HCT116 (cell line): ENCODE data around the gene NFX1. TPM values are rescaled to one million over a fixed set of nuclear protein-coding genes. Genes with fewer than 3 reads are reported as not detected.

Experiments
- ATAC-seq: fragments of 200-7000 bp; cut with Tn5 transposase; 2 replicates; pipeline ENCODE4 v1.9.1; 2020; ENCODE audit warnings: mild to moderate bottlenecking, moderate library complexity
- BruUV-seq: library from RNA; stranded (reverse); fragments of 400-500 nt; replicated peaks from 2 replicates; lab custom pipeline; 2021; lab: Mats Ljungman, UMichigan
- CTCF ChIA-PET: fragments of 300-600 bp; sonication (Branson Sonifier 250); formaldehyde crosslinking; loops from one replicate; lab custom pipeline; 2021; ENCODE audit warnings: antibody characterized with exemption; lab: Charles Lee
- POLR2A ChIA-PET: fragments of 300-600, 350-600 bp; sonication (Branson Sonifier 250); formaldehyde crosslinking; loops from one replicate; lab custom pipeline; 2021; ENCODE audit warnings: antibody characterized with exemption; lab: Charles Lee
- RAD21 ChIA-PET, 2 experiments: fragments of 300-600 bp; sonication (Branson Sonifier 250); formaldehyde crosslinking; loops; one replicate each; lab custom pipeline; 2023; ENCODE audit warnings: low total read pairs in 2 of 2; ENCODE audit not compliant: uncharacterized antibody in 2 of 2, unreplicated experiment in 2 of 2, low non-redundant PET in 1 of 2; lab: Charles Lee
- DNase-seq: peaks from one replicate; pipeline ENCODE4 v3.0.0-alpha.2; 2010; ENCODE audit warnings: low read depth, low spot score
- H2AFZ ChIP-seq: fragments of 200-600 bp; shearing (Covaris generic), sonication (generic); 2 replicates; pipeline ENCODE4 v1.6.1; 2017; ENCODE audit warnings: low read depth, mixed run types, mixed read lengths, antibody characterized with exemption, low read length; ENCODE audit not compliant: poor library complexity, severe bottlenecking
- H3K27ac ChIP-seq: 2 replicates; pipeline ENCODE4 v1.5.1; 2012; ENCODE audit warnings: low read depth, low read length
- H3K27me3 ChIP-seq: fragments of 200-600 bp; sonication (generic); 2 replicates; pipeline ENCODE4 v1.6.1; 2016; ENCODE audit warnings: mixed run types, low read length, mixed read lengths; ENCODE audit not compliant: insufficient read depth
- H3K36me3 ChIP-seq, 2 experiments: fragments of 200-500 bp in 1 of 2; fragments of 200-600 bp in 1 of 2; sonication (Bioruptor generic) in 1 of 2; sonication (generic) in 1 of 2; 2 replicates each; pipeline versions ENCODE4 v1.5.1 to v1.6.1; 2014 to 2016; ENCODE audit warnings: low read length in 2 of 2, inconsistent platforms in 1 of 2, mixed read lengths in 1 of 2, mixed run types in 1 of 2; ENCODE audit not compliant: insufficient read depth in 2 of 2, control insufficient read depth in 1 of 2
- H3K4me1 ChIP-seq, 2 experiments: fragments of 200-600 bp in 1 of 2; sonication (generic) in 1 of 2; 2 replicates each; pipeline versions ENCODE4 v1.5.1 to v1.6.1; 2012 to 2017; ENCODE audit warnings: low read length in 2 of 2, inconsistent platforms in 1 of 2, mild to moderate bottlenecking in 1 of 2, mixed read lengths in 1 of 2, mixed run types in 1 of 2, moderate library complexity in 1 of 2; ENCODE audit not compliant: insufficient read depth in 2 of 2, control insufficient read depth in 1 of 2
- H3K4me2 ChIP-seq: fragments of 200-600 bp; sonication (generic); 2 replicates; pipeline ENCODE4 v1.6.1; 2017; ENCODE audit warnings: mixed run types, low read length, mixed read lengths
- H3K4me3 ChIP-seq, 2 experiments: fragments of 200-600 bp in 1 of 2; sonication (generic) in 1 of 2; replicated peaks in 1 of 2; 2 replicates each; pipeline ENCODE4 v1.5.1; 2011 to 2016; ENCODE audit warnings: low read length in 2 of 2, control low read depth in 1 of 2, low read depth in 1 of 2, mild to moderate bottlenecking in 1 of 2, mixed read lengths in 1 of 2, mixed run types in 1 of 2
- H3K79me2 ChIP-seq: fragments of 200-600 bp; sonication (generic); 2 replicates; pipeline ENCODE4 v1.6.1; 2017; ENCODE audit warnings: mild to moderate bottlenecking, mixed run types, low read length, moderate library complexity, mixed read lengths; ENCODE audit not compliant: insufficient read depth
- H3K9ac ChIP-seq: fragments of 200-600 bp; sonication (generic); 2 replicates; pipeline ENCODE4 v1.6.1; 2016; ENCODE audit warnings: low read length, mixed read lengths
- H3K9me2 ChIP-seq: fragments of 200-600 bp; sonication (generic), shearing (Covaris generic); 2 replicates; pipeline ENCODE4 v1.6.1; 2017; ENCODE audit warnings: mixed run types, mild to moderate bottlenecking, moderate library complexity; ENCODE audit not compliant: insufficient read depth
- H3K9me3 ChIP-seq, 2 experiments: fragments of 200-500 bp in 1 of 2; fragments of 200-600 bp in 1 of 2; sonication (Bioruptor generic) in 1 of 2; sonication (generic) in 1 of 2; 2 replicates each; pipeline ENCODE4 v1.6.1; 2014 to 2017; ENCODE audit warnings: low read length in 2 of 2, mixed read lengths in 2 of 2, inconsistent platforms in 1 of 2, low read depth in 1 of 2, mild to moderate bottlenecking in 1 of 2, mixed run types in 1 of 2, moderate library complexity in 1 of 2; ENCODE audit not compliant: control insufficient read depth in 1 of 2, insufficient read depth in 1 of 2
- H4K20me1 ChIP-seq: fragments of 200-600 bp; sonication (generic), shearing (Covaris generic); 2 replicates; pipeline ENCODE4 v1.6.1; 2017; ENCODE audit warnings: mixed run types, mild to moderate bottlenecking, moderate library complexity; ENCODE audit not compliant: insufficient read depth
- ATF3 ChIP-seq: IDR thresholded peaks from 2 replicates; pipeline ENCODE4 v1.6.1; 2012
- CTCF ChIP-seq, 3 experiments: fragments of 200-600 bp in 1 of 3; sonication (generic) in 1 of 3; IDR thresholded peaks in 2 of 3; conservative IDR thresholded peaks in 1 of 3; 2 replicates each; pipeline ENCODE4 v1.5.1; 2012 to 2017; ENCODE audit warnings: low read depth in 2 of 3, low read length in 2 of 3, antibody characterized with exemption in 1 of 3, borderline replicate concordance in 1 of 3, control low read depth in 1 of 3, mild to moderate bottlenecking in 1 of 3, mixed read lengths in 1 of 3, mixed run types in 1 of 3, moderate library complexity in 1 of 3; ENCODE audit not compliant: insufficient read depth in 1 of 3
- ELF1 ChIP-seq: IDR thresholded peaks from 2 replicates; pipeline ENCODE4 v1.6.1; 2012; ENCODE audit warnings: low read depth, borderline replicate concordance
- EZH2 ChIP-seq: fragments of 200-600 bp; sonication (generic); IDR thresholded peaks from 2 replicates; pipeline ENCODE4 v1.6.1; 2017; ENCODE audit warnings: antibody characterized with exemption, mixed run types
- EZH2phosphoT487 ChIP-seq: fragments of 200-600 bp; IDR thresholded peaks from 2 replicates; pipeline ENCODE4 v1.6.1; 2018; ENCODE audit warnings: antibody characterized with exemption, borderline replicate concordance
- JUND ChIP-seq: IDR thresholded peaks from 2 replicates; pipeline ENCODE4 v1.6.1; 2012
- MAX ChIP-seq: IDR thresholded peaks from 2 replicates; pipeline ENCODE4 v1.6.1; 2012
- RAD21 ChIP-seq: IDR thresholded peaks from 2 replicates; pipeline ENCODE4 v1.6.1; 2012; ENCODE audit warnings: low read depth, mild to moderate bottlenecking
- REST ChIP-seq: IDR thresholded peaks from 2 replicates; pipeline ENCODE4 v1.6.1; 2012; ENCODE audit warnings: low read depth
- SIN3A ChIP-seq: IDR thresholded peaks from 2 replicates; pipeline ENCODE4 v1.6.1; 2012; ENCODE audit warnings: low read depth
- SP1 ChIP-seq: IDR thresholded peaks from 2 replicates; pipeline ENCODE4 v1.6.1; 2012; ENCODE audit warnings: low read depth
- SRF ChIP-seq: IDR thresholded peaks from 2 replicates; pipeline ENCODE4 v1.6.1; 2012; ENCODE audit warnings: low read depth
- YY1 ChIP-seq: IDR thresholded peaks from 2 replicates; pipeline ENCODE4 v1.6.1; 2011; ENCODE audit warnings: low read length, low read depth, moderate library complexity, mild to moderate bottlenecking; ENCODE audit not compliant: insufficient replicate concordance; ENCODE audit errors: extremely low read depth
- ZFX ChIP-seq: fragments of 450-650 bp; IDR thresholded peaks from 2 replicates; pipeline ENCODE4 v1.6.1; 2017
- ZNF274 ChIP-seq: fragments of 200-500 bp; sonication (Bioruptor generic); IDR thresholded peaks from 2 replicates; pipeline ENCODE4 v1.6.1; 2014; ENCODE audit warnings: mild to moderate bottlenecking, low read depth, low read length, inconsistent platforms
- intact Hi-C: fragments of 100-400 bp; cut with micrococcal nuclease; formaldehyde crosslinking; loops from 2 replicates; pipeline ENCODE4 v1.10.0; 2022
- total RNA-seq: library from RNA; stranded (reverse); gene quantifications from one replicate; pipeline ENCODE4 v1.2.1, GENCODE V29; 2021; ENCODE audit not compliant: unreplicated experiment

NFX1 gene
- total RNA-seq, 1 experiment from 2014 or later: 31.7 TPM

- H3K4me2 ChIP-seq: no peak overlapping the region
- peaks cover 3 to 10% of the 10 kb centered on the region in 2 experiments; a peak in 3 of 4 replicates for H3K4me1 ChIP-seq
- H3K9me3 ChIP-seq: no peaks in the 10 kb centered on the region
- H3K9me2 ChIP-seq: no peaks in the 10 kb centered on the region
- H3K9ac ChIP-seq: no peak overlapping the region
- intact Hi-C loops: no loop called here
- no peak overlapping the region for H3K4me3 ChIP-seq
- DNase-seq: no peak
- H3K79me2 ChIP-seq: no peaks in the 10 kb centered on the region
- no peak overlapping the region for H2AFZ ChIP-seq
- no peaks in the 10 kb centered on the region for H3K36me3 ChIP-seq
- POLR2A ChIA-PET: no interaction called here
- RAD21 ChIA-PET: interaction anchor here in 1 of 2 experiments (0.6 kb wide), 1 partner anchor 16 kb away, joined by 3 read pairs; no protein-coding TSS in a partner anchor
- CTCF ChIA-PET: no interaction called here
- no peaks in the 10 kb centered on the region for H3K27me3 ChIP-seq
- no peak overlapping the region for H3K27ac ChIP-seq
- ATAC-seq: no peak
- no TSS peak for BruUV-seq
- TF ChIP-seq RAD21: no peak
- TF ChIP-seq EZH2phosphoT487: no peak
- TF ChIP-seq YY1: no peak
- TF ChIP-seq ZNF274: no peak
- no peak for TF ChIP-seq ZFX
- TF ChIP-seq SP1: no peak
- no peak for TF ChIP-seq SIN3A
- no peak for TF ChIP-seq ELF1
- no peak for TF ChIP-seq MAX
- TF ChIP-seq EZH2: no peak
- no peaks in the 10 kb centered on the region for H4K20me1 ChIP-seq
Observed at GRCh38 chr9:33242609-33243134, 47.6 kb upstream of the NFX1 start.

- no peaks in the 10 kb centered on the region for H3K27me3 ChIP-seq
- DNase-seq: no peak
- H3K9ac ChIP-seq: no peak overlapping the region
- H3K4me2 ChIP-seq: no peak overlapping the region
- no peaks in the 10 kb centered on the region for H4K20me1 ChIP-seq
- H3K27ac ChIP-seq: no peak overlapping the region
- H3K36me3 ChIP-seq: no peaks in the 10 kb centered on the region
- H2AFZ ChIP-seq: no peak overlapping the region
- no peaks in the 10 kb centered on the region for H3K79me2 ChIP-seq
- no peaks in the 10 kb centered on the region for H3K9me2 ChIP-seq
- POLR2A ChIA-PET: no interaction called here
- no peaks in the 10 kb centered on the region for H3K9me3 ChIP-seq
- ATAC-seq: no peak
- no TSS peak for BruUV-seq
- RAD21 ChIA-PET: no interaction called here
- CTCF ChIA-PET: no interaction called here
- no peaks in the 10 kb centered on the region for H3K4me1 ChIP-seq
- H3K4me3 ChIP-seq: no peak overlapping the region
- intact Hi-C loops: no loop called here
- TF ChIP-seq JUND (no peak), SRF (no peak), CTCF (IDR thresholded peaks at IDR 0.05 in 2 of 3, conservative IDR thresholded peaks at IDR 0.05 in 1 of 3; ENCODE audit: borderline replicate concordance in 1 of 3, insufficient read depth in 1 of 3, low read depth in 2 of 3, low read length in 2 of 3) (no peak), REST (no peak), ATF3 (no peak), RAD21 (no peak)
Observed at GRCh38 chr9:33244137-33244784, 46.1 kb upstream of the NFX1 start.
